Measurements from ENCODE around the gene HMX2. TPM values are rescaled to one million over a fixed set of nuclear protein-coding genes. Genes with fewer than 3 reads are reported as not detected.
A peak's percentile ranks its signal among the peaks of the same experiment; 100 is the strongest.
"Not testable (repeated sequence)": the region's sequence is repeated elsewhere in the genome, so short reads cannot be mapped to it uniquely, and the experiment has no call there.

HMX2 gene
- total RNA-seq, 1 donor from 2014 or later = not detected

DNA sequence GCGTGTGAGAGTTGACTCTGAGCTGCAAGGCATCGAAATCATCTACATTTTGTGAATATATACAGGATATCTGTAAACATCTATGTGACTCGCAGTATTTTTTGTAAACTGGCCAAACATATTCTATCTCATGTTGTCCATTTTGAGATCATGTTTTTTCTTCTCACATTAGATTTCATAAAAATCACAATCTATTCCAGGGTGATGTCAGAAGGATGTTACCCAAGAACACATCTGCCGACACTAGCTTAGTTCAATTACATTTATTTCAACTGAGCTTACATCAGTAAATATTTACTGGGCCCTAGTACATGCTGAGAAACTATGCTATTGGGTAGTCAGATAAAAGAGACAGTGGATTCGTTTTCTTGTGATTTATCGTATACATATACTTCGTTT lies 3.8 kb downstream of the HMX2 start:
- no peak for DNase-seq

DNA sequence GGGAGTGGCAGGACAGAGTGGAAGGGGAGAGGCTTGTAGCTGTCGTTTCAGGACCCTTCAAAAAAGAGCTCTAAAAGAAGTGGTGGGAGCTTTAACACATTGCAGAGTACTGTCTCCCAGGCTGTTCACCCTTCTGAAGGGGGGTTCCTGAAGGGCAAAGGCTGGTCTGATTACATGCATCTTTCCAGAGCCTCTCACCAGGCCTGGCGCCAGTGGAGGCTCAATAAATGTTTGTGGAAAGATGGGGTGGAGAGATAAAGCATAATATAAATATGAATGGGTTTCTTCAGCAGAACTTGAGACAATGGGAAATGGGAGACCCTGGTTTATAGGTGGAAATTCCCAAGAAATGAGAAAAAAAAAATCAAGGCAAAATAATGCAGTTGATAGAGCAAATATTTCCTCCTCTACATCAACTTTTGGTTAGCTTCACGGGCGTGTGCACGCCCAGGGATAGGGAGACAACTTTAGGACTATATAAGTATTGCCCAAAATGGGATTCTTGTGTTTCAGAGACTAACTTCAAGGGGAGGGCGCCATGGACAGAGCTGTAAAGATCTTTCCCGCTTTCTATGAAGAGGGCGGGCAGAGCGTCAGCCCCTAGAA lies 5.7 kb downstream of the HMX2 start:
- no peak for DNase-seq

DNA sequence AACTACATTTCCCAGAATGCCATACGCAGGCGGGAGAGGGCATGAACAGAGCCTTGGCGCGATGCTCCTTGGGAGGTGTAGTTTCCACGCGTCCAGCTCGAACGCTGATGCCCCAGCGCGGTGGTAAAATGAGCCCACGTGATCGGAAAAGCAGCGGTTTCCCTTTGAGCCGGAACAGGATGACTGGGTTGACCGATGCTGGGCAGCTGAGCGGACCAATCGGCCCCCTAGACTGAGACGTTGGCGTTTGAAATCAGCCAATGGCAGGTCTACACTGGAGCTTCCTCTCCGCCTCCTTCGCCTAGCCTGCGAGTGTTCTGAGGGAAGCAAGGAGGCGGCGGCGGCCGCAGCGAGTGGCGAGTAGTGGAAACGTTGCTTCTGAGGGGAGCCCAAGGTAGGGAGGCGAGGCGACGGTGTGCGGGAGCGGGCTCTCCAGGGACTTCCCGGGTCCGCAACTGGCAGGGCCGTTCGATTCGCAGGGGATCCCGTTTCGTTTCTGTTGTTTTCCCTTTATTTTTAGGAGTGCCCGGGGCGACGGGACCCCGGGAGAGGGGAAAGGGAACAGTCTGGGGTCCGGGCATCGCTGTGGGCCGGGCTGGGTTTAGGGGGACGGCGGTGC lies 6.3 kb downstream of the HMX2 start, which contains the start of gene BUB3:
BUB3 (plus strand) TSS at position 311 of the 619 bp plus-strand sequence. CDS start 516 bp downstream, outside the sequence.
- peak; percentile 100 for DNase-seq

- DNase-seq = peak; percentile 72
Observed at GRCh38 chr10:123154711-123155505, 7.0 kb downstream of the HMX2 start.

DNA sequence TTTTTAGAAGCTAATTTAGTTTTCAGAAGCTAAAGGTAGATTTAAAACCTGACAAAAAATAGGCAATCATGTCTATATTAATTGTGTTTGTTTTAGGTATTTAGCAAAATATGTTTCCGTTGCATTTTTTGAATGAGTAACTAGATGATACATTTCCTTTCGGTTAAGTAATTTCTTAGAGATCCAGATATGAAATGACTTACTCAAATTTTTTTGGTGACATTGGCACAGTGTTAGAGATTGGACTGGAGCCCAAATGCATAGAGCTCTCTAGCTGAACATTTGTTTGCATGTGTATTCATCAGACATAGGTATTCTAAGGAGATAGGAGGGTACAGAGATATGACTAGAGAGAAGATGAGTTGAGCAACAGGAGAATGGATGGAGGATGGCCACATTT lies 8.1 kb downstream of the HMX2 start:
- no peak for DNase-seq

DNA sequence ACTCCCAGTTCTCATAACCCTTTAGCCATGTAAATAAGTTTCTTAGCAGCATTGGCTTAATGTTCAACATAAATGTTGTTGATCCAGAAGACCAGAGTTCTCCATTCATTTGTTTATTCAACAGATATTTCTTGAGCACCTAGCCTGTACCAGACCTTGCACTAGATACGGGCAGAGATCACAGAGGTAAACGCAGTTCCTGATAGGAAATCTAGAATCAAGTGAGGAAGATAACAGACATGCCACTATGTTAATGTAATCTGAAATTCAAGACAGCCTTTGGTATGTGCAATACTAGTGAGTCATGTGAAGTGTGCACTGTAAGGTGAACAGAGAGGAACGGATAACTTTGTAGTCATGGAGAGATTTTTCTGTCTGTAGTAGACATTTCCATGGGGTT lies 9.3 kb downstream of the HMX2 start:
- DNase-seq = no peak

GRCh38 chr10:123158682-123159081 lies 10.7 kb downstream of the HMX2 start:
- no peak for DNase-seq

- DNase-seq = no peak
Observed at GRCh38 chr10:123160311-123160980, 12.5 kb downstream of the HMX2 start.

- DNase-seq = no peak
Observed at GRCh38 chr10:123164319-123164718, 16.4 kb downstream of the HMX2 start.

DNA sequence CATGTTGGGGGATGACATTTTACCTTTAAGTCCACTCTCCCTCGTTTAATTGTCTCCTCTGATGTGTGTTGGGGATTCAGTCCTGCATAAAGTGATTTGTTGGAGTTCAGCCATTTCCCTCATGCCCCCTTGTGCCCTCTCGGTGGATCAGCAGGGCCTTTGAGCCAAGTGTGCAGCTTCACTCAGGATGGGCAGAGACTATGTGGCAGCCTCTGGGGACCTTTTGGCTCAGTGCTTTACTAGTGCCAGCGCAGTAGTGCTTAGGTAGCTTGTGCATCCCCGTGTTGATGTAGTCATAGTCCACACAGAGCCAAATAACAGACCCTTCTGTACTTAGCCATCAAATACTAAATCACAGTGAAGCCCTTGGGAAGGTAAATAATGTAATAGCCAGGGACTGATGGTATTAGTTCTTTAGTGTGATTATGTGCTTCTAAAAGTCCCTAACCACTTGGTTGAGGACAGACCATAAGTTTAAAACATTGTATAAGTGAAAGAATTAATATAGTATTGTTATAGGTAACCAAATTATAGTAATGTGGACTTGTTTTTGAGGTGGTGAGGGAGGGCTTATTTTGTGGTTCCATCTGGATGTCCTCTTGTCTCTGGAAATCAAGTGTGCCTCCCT lies 17.6 kb downstream of the HMX2 start:
- no peak for DNase-seq

GRCh38 chr10:123166618-123167017 lies 18.7 kb downstream of the HMX2 start:
- DNase-seq = no peak

GRCh38 chr10:123170961-123171360 lies 23.0 kb downstream of the HMX2 start:
- no peak for DNase-seq

DNA sequence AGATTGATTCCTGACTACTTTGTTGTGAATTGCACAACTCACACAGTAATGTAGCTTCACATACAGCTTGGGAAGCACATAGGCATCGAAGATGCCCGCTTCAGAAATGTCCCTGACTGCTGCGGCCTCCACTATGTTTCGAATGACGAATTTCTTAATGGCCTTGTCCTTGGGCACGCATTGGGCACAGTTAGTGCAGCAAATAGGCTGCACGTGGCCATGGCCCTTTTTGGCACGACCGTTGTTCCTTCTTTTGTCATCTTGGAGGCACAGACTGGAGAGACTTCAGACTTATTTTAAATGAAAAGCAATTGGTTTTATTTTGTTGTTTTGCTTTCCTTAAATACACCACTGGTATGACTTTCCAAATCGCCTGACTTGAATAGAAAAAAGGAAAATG lies 23.7 kb downstream of the HMX2 start:
- not testable (repeated sequence) for DNase-seq

DNA sequence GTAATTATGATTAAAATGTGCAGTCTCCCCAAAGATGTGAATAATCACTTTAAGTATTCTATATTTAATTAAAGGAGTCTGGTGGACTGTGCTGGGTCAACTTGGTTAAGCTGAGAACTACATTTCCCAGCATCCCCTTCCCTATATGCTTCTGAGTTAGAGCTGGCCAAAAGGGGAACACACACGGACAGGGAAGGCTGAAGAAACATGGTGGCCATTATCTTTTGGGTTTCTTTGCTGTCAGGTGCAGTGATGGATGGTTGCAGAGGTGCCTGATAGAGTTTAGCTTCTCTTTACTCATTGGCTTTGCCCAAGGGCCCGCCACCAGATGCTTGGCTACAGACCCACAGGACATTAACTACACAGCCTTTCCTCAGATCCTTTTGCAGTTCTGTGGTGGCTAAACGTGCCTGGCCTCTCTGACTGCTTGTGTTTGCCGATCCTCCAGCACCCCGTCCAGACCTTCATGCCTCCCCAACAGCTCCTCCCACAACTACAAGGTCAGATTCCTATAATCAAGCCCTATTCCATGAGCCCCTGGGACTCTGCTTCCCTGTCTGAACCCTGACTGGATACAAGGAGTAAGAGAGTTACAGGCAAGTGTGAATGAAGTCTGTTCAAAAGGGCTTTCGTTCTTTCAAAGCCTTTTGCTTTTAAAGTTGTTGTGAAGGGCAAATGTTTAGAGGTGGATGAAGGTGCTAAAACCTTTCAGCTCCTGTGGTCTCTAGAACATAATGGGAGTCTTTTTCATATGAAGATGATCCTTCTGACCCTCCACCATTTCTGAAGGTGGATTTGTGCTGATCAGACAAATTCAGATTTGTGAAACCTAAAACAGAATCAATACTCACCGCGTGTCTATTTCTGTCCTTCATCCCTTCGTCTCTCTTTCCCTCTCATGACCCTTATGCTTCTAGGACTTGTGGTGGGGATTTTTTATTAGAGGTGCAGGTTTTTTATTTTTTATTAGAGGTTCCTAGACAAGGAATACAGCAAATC lies 27.8 kb downstream of the HMX2 start:
- no peak for DNase-seq

DNA sequence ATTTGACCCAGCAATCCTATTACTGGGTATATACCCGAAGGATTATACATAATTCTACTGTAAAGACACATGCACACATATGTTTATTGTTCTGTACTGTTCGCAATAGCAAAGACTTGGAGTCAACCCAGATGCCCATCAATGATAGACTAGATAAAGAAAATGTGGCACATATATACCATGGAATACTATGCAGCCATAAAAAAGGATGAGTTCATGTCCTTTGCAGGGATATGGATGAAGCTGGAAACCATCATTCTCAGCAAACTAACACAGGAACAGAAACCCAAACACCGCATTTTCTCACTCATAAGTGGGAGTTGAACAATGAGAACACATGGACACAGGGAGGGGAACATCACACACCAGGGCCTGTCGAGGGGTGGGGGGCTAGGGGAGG lies 30.5 kb downstream of the HMX2 start:
- DNase-seq = not testable (repeated sequence)

- DNase-seq = no peak
Observed at GRCh38 chr10:123180101-123181090, 32.5 kb downstream of the HMX2 start.

DNA sequence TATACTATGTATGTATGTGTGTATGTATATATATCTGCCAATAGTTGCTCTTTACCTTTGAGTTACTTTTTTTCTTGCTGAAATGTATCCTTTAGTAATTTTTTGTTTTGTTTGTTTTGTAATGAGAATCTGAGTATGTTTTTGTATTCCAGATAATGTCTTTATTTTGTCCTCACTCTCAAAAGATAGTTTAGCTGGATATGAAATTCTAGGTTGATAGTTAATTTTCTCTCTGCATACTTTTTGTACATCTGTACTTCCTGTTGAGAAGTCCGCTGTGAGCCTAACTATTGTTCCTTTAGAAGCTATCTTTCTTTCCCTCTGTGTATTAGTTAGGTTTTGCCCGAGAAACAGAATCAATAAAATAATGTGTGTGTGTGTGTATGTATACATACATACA lies 35.8 kb downstream of the HMX2 start:
- DNase-seq = no peak

DNA sequence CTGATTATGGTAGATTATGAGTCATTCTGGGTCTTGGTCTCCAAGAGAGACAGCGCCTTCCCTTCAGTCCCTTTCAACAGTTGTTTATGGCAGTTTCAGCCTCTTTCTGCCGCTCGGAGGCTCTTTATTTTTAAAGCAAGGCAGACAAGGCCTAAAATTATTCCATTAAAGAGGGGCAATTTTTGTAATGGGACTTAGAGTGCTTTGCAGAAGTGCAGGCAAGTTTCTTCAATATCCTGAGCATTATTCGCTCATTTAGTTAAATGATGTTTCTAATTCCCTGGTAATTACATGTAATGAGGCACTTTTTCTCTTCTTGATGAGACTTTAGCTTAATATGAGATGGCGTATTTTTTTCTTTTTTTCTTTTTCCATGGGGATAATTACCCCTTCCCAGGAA lies 39.8 kb downstream of the HMX2 start:
- DNase-seq = no peak

DNA sequence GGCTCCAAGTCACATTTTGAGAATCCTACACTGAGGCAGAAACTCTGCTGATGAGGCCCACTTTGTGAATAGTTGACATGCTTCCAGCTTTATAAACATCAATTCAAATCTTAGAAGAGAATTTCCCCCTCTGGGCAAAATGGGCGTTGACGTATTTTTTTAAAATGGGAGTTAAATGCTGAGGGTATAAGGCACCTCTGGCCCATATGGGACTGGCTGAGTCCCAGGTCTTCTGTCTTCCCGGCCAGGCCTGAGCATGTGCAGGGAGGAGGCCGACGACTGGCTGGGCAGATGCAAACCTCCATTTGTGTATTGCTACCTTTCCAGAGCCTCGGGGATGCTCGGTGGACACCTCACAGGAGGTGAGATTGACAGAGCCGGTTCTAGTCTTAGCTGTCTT lies 44.0 kb downstream of the HMX2 start:
- DNase-seq = no peak

DNA sequence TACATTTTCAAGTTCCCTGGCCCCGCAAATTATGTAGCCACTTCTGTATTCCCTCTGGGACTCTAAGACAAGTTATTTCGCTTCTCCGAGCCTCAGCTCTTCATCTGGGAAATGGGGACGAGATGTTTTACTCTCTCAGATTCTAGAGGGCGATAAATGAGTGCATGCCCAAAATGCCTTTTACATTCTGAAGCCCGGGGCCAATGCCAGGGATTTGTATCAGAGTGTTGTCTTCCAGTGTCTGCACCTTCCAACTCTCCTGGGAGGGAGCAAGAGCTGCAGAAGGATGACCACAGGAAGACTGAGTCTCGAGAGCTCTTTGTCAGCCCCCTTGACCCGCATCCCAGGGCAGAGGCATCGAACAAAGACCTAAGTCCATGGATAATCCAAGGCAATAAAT lies 46.1 kb downstream of the HMX2 start:
- no peak for DNase-seq

Data from tongue (tissue), 2 donors.